ENCODE results near the gene NDUFS6.
A peak's percentile ranks its signal among the peaks of the same experiment; 100 is the strongest.
"Not testable (repeated sequence)": the region's sequence is repeated elsewhere in the genome, so short reads cannot be mapped to it uniquely, and the experiment has no call there.

Gene NDUFS6

GRCh38 chr5:1799110-1799601 is 2.1 kb upstream of the NDUFS6 start:
- DNase-seq, result no peak

- peak; percentile 67 to 96 for DNase-seq
These were observed 1.4 kb upstream of the NDUFS6 start, which contains the start of gene MRPL36 for GRCh38 chr5:1799602-1800471. Gene MRPL36 (minus strand): TSS chr5:1799837. CDS start chr5:1798935, 902 bp downstream.

- DNase-seq, result peak; percentile 46 to 76
These were observed 560 bp upstream of the NDUFS6 start for GRCh38 chr5:1800472-1801221.

GRCh38 chr5:1801967-1802295 is 724 bp downstream of the NDUFS6 start:
- peak in 1 of 2 experiments; percentile 47 for DNase-seq

- DNase-seq, result no peak
These were observed 2.0 kb downstream of the NDUFS6 start for GRCh38 chr5:1803192-1803591.

DNA sequence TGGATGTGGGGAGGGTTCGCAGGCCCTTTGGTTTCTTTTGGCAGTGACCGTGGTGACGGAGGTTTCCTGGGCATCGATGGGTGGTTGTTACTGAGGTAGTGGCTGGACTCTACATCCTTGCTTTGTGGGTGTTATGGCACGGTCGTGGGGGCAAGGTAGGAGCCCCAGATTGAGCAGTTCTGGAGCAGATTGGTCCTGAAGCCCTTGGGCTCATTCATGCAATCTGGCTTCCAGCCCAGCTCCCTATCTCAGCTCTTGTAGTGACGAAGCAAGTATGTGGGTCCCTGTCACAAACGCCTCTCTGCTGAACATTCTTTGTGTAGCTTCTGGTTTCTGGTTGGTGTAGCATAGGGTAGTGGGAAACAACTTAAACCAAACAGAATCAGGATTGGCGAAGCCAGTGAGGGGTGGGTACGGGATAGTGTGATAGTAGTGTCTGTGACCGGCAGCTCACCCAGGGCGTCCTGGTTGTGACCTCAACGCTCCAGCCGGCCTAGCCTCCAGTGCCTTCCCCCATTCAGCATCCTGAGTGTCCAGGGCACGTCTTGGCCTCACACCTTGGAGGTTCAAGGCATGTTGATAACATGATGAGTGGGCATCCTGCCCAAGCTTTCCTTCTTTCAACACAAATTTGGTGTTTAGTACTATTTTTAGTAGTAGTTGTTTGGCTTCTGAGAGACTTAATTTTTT is 2.9 kb downstream of the NDUFS6 start:
- no peak for DNase-seq

DNA sequence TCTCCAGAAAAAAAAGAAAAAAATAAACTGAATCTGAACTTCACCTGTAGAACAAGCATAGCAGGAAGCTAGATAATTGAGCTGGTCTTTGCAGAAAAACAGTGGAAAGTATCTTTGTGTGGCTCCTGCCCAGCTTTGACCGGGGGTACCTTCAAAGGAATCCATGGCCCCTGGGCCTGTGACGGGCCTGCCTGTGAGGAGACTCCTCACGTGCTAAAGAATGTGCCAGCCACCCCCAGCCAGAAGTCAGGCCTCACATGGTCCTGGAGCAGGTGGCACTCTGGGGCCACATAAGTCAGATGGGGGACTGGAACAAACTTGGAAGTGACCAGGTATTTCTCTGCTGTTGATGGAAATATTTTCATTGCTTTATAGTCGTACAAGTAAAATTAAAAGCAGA is 4.1 kb downstream of the NDUFS6 start:
- no peak for DNase-seq

DNA sequence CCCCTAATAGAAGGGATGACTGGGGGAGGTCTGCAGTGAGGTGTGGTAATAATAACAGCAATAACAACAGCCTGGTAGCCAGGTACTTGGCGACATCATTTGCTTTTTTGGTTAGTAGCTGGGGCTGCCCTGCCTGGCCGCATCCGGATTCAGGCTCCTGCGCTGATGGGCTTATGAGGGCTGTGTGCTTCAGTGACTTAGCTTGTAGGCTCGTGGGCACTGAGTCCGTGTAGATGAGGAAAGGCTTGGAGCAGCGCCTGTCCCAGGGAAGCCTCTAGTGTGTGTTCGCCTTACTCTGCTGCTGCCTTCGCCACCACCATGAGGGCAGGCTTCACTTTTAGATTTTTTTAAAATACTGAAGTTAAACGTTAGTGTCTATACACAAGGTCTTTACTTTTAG is 4.5 kb downstream of the NDUFS6 start:
- DNase-seq, result no peak

DNA sequence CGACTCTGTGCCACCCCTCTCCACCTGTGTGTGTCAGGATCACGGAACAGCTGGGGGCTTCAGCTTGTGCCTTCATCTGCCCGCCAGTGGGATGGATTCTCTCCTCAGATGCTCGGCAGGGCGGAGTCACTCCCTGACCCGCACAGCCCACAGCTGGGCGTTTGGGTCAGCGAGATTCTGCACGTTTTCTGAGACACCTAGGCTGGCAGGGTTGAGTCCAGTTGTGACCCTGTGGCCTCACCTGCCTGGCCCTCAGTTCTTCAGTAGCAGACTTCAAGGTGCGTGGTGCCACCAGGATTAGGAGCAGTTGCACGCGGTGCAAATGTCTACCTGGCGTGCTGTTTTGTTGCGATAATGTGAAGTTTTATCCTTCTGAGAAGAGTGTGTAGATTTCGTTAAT is 5.0 kb downstream of the NDUFS6 start:
- no peak for DNase-seq

- DNase-seq, result no peak
These were observed 5.8 kb downstream of the NDUFS6 start for GRCh38 chr5:1806974-1807373.

- no peak for DNase-seq
These were observed 6.4 kb downstream of the NDUFS6 start for GRCh38 chr5:1807451-1808185.

- DNase-seq, result no peak
These were observed 7.2 kb downstream of the NDUFS6 start for GRCh38 chr5:1808439-1808838.

DNA sequence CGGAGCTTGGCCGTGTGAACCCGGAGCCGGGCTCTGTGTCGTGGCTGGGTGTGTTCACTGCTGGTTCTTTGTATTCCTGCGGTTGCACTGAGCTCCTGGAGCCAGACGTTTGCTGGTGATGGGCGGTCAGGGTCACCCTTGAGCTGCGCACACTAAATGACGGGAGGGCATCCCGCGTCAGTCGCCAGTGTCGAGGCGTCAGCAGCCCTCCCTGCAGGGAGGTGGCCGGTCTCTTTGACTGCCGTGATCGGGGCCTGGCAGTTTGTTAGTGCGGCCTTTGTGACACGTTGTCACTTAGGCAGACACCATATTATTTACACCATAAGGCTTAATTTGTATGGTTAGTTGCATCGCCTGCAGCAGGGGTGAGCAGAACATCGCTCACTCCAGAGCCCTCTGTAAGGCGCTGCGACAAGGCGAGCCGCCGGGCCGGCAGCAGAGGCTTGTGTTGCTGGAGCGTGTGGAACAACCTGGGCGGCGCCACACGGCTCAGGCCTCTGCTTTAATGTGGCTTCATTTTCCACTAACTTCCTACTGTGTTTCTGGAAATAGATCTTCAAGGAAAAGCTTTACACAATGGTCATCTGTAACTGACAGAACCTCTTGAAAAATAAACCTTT is 8.3 kb downstream of the NDUFS6 start:
- no peak for DNase-seq

DNA sequence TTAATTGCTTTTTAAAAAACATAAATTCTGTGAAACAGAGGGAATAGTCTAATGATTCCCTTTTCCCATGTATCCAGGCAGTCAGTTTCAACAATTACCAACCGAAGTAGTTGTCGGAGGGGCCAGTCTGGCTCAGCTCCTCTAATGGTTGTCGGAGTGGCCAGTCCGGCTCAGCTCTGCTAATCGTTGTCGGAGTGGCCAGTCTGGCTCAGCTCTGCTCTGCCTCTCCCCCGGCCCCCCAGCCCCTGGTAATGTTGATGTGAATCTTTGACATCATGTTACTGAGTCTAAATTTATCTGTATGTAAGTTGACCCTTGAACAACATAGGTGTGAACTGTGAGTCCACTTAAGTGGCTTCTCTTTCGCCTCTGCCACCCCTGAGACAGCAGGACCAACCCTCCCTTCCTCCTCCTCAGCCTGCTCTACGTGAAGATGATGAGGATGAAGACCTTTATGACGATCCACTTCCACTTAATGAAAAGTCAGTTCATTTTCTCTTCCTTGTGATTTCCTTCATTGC is 9.4 kb downstream of the NDUFS6 start:
- no peak for DNase-seq

GRCh38 chr5:1814183-1815020 is 13.2 kb downstream of the NDUFS6 start:
- DNase-seq, result no peak

- DNase-seq, result no peak
These were observed 14.0 kb downstream of the NDUFS6 start for GRCh38 chr5:1815071-1815786.

GRCh38 chr5:1815881-1816292 is 14.7 kb downstream of the NDUFS6 start:
- no peak for DNase-seq

- DNase-seq, result not testable (repeated sequence)
These were observed 15.4 kb downstream of the NDUFS6 start for GRCh38 chr5:1816495-1817089.

GRCh38 chr5:1817261-1818043 is 16.2 kb downstream of the NDUFS6 start:
- no peak for DNase-seq
